Head of caudate nucleus (tissue), 42 donors: ENCODE measurements around the gene TRMO.

Experiments used
- DNase-seq, 42 donors: peaks; one replicate each; pipeline versions ENCODE4 v3.0.0 to v3.0.0-alpha.2; 2020 to 2021; ENCODE audit warnings: mixed read lengths in 7 of 42
- intact Hi-C: fragments of 100-400 bp; cut with DNase I; formaldehyde crosslinking; loops from one replicate; pipeline ENCODE4 v1.15.0; 2022

Gene TRMO

DNA sequence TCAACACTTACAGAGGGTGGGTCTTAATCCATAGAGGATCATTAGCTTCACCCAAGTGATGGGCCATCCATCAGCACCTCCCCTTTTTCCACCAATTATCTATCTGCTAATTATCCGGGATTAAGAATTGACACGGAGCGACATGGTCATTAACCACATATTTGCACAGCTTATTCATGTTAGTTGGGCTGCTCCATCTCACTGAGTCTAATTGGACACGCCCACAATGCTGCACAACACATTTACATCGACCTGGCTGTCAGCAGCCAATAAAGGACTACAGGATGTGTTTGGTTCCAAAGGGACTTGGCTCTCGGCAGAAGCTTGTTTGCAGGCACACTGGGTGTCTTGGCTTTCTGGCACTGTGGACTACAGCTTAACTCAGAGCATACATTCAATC is 47.7 kb downstream of the TRMO start:
- peak in 1 of 42 donors; percentile 2 for DNase-seq
- intact Hi-C loops, result no loop called here

GRCh38 chr9:97873882-97874281 is 48.4 kb downstream of the TRMO start:
- intact Hi-C loops, result no loop called here
- peak in 1 of 42 donors; percentile 20 for DNase-seq

- DNase-seq, result no peak
- intact Hi-C loops, result no loop called here
These were observed 48.9 kb downstream of the TRMO start for GRCh38 chr9:97873425-97873824.

DNA sequence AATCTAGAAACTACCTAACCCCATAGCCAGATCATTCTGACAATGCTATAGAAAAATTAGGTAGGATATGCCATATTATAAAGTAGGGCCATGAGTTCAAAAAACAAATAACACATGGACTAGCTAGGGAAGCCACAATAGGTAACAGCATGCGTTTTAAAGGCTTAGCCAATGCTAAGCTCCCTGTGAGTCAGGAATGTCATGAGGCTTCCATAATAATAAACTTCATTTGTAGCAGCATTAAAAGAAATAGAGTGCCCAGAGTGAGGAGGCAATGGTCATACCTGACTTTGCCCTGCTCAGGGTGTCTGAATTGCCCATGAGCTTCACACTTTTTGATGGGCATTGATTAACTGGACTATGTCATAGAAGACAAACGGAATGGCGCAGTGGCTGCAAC is 53.4 kb downstream of the TRMO start:
- DNase-seq, result peak in 1 of 42 donors; percentile 3
- intact Hi-C loops, result no loop called here

DNA sequence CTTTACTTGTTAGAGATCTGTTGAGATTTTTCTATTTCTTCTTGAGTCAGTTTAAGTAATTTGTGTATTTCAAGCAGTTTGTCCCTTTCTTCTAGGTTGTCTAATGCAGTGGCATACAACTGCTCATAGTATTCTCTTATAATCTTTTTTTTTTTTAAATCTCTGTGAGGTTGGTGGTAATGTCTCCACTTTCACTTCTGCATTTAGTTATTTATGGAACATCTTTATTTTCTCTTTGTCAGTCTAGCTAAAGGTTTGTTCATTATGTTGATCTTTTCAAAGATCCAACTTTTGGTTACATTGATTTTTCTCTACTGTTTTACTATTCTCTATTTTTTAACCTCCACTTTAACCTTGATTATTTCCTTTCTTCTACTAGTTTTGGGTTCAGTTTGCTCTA is 55.5 kb downstream of the TRMO start:
- intact Hi-C loops, result no loop called here

GRCh38 chr9:97866300-97866699 is 56.0 kb downstream of the TRMO start:
- DNase-seq, result no peak
- intact Hi-C loops, result no loop called here

More for the DNA sequence above, 55.5 kb downstream of the TRMO start:
- no peak for DNase-seq

DNA sequence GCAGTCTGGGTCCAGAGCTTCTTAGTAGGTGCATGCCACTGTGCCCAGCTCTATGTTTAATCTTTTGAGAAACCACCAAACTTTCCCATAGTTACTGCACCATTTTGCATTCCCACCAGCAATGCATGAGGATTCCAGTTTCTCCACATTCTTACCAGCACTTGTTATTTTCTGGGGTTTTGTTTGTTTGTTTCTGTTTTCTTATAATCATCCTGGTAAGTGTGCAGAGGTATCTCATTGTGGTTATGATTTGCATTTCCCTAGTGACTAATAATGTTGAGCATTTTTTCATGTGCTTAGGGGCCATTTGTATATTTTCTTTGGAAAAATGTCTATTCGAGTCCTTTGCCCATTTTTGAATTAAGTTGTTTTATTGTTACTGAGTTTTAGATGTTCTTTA is 57.9 kb downstream of the TRMO start:
- DNase-seq, result no peak
- intact Hi-C loops, result no loop called here

DNA sequence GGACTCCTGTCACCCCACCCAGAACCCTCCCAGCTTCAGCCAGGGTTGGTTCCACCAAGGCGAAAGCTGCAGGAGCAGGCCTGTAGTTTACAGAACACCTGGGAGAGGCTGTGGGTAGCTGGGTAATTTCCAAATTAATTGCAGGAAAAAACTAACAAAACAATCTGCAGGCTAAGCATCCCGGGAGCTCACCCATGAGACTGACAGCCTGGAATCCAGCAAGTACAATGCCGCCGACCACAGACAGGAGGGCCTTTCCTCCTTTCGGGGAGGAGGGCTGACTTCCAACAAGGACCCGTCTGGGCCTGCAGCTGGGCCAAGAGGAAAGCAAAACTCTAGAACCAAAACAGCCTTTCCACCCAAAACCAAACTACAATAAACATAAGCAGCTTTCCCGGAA is 59.0 kb downstream of the TRMO start:
- intact Hi-C loops, result no loop called here
- no peak for DNase-seq

GRCh38 chr9:97861148-97861475 is 61.2 kb downstream of the TRMO start:
- no peak for DNase-seq
- intact Hi-C loops, result no loop called here

DNA sequence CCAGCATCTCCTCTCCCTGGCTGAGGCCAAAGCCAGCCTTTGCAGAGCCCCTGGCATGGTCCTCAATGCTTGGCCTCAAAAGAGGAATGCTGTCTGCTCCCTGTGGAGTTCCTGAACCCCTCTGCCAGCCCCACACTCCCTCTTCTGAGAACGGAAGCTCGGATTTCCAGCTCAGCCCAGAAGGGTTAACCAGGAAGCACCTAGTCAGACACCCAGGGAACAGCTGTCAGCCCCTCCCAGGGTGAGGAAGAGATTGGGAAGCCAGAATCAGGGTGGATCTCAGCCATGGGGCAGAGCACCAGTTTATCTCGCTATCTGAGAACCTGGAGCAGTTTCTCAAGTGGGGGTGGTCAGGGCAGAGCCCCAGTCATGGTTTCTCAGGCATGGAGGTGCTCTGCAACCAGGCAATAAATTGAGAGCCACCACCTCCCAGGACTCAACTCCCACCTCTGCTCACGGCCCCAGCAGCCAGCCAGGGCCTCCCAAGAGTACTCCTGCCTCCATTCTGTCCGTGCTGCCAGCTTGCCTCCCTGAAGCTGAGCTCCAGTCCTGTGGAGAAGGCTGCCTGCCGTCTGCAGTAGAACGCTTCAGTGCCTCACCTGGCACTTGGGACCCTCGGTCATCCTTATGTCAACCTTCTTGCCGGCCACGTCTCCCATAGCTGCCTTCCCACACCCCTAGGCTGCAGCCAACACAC is 61.7 kb downstream of the TRMO start:
- intact Hi-C loops, result no loop called here
- DNase-seq, result no peak

DNA sequence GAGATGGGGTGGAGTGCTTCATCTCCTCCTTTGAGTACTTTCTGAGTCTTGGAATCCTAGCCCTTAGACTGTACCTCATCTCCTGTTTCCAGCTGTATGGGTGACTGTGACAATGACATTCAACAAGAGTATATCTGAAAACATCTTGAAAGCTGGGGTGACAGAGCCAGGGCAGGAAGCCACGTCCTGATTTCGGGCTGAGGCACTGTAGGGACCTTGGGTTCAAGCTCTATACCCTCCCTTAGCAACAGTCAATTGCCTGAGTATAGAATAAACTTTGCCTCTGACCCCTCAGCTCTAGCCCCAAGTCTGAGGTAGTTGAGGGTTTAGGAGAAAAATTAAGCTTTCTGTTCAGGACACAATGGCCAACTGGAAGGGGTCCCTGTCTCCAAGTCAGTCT is 63.0 kb downstream of the TRMO start:
- intact Hi-C loops, result no loop called here
- no peak for DNase-seq

- intact Hi-C loops, result no loop called here
- DNase-seq, result no peak
These were observed 63.5 kb downstream of the TRMO start for GRCh38 chr9:97858826-97859225.

- no peak for DNase-seq
- intact Hi-C loops, result no loop called here
These were observed 63.9 kb downstream of the TRMO start for GRCh38 chr9:97858393-97858713.

DNA sequence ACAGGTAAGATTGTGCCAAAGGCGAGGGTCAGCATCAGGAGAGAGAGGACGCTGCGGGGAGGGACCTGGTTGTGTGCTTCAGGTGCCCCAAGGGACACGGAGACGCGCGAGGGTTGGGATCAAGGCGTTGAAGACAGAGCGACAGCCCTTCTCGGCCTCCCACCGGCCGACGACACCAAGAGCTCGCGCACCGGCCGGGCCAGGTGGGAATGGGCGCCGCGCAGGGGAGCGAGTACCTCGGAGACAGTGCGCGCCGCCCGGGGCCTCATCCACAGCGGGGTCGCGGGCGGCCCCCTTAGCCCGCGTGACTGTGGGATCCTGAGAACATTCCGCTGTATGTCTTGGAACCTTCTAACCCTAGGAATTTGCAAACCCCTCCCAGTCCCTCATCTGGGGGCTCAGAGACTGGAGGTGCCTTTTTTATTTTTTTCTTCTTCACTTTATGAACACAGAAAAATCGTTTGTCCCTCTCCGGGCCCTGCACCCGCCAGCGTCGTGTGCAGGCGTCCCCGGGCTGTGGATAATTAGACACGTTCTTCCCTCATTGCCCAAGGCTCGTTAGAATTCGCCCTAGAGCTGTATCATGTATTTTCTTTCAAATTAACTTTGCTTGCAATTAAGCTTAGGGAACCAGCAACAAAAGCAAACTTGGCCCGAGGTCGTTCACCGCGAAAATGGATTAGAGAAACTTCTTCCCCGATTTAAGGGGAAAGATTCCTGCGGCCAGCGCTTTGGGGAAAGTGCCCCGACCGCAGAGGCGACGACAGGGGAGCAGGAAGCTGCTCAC is 64.5 kb downstream of the TRMO start:
- DNase-seq, result peak in 1 of 42 donors; percentile 21
- intact Hi-C loops, result no loop called here

DNA sequence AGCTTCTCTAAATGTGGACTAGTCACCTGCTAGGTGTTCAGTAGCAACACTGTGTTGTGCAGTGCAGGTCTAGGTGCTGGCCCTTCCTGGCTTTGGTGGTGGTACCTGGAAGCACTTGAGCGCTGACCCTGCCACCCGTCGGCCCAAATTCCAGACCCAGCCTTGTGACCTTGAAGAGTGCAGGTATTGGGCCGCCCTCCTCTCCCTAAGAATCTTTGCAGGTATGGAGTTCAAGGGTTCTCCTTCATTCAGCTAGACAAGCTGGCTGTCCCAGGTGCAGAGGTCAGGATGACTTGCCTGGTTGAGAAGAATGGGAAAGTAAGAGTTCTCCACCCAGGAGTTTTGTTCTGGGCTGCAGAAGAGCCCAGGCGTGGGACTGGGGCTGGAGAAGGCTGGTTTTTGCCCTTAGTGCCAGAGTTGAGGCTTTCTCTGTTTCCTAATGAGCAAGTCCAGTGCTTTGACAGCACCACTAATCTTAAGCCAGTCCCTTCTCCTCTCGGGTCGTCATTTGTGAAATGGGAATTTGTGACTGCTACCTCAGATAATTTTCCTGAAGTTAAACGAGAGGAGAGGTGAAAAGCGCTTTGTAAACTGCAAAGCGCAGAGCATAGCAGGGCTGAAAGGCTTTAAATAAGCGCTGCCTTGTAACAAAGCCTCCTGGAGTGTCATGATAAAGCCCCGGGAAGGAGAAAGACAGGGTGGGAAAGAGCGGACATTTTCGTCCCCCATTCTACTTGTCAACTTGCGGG is 65.3 kb downstream of the TRMO start:
- DNase-seq, result peak in 1 of 42 donors; percentile 10
- intact Hi-C loops, result no loop called here

DNA sequence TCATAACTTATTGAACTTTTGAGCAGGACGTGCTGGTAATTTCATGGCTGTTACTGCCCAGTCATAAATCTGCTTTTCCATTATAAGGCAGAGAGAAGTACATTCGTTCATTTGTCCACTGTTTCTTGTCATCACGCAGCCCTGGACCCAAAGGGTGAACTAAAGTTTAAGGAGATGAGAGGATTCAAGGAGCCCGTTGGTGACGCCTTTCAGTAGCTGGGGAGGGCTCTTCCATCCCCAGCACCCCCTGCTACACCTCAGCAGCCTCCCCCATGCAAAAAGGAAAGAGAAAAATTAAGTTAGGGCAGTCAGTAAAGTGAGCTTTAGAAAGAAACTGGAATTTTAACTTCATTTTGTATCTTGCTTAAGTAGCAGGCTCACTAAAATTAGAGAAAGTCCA is 66.4 kb downstream of the TRMO start:
- intact Hi-C loops, result no loop called here
- DNase-seq, result peak in 1 of 42 donors; percentile 16

DNA sequence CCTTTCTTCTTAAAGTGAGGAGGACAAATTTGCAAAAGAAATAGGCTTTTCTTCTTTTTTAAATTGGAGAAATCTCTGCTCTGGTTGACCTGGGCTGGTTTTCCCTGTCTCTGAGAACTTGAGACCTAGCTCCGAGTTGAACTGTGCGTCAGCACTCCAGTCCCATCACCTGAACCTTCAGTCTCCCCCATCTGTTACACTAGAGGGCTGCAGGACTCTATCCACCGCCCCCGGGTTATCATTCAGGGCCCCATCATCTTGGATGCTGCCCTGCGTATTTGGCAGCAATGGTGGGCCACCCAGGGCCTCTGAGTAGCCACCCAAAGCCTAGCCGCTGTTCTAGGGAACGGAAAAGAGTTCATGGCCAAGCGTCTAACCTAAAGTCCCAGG is 66.8 kb downstream of the TRMO start:
- DNase-seq, result peak in 1 of 42 donors; percentile 7
- intact Hi-C loops, result no loop called here

- intact Hi-C loops, result no loop called here
- DNase-seq, result peak in 1 of 42 donors; percentile 24
These were observed 67.4 kb downstream of the TRMO start for GRCh38 chr9:97854696-97855485.
